Stomach (tissue), 4 donors: ENCODE data around the gene NUTM2D.
"Not testable (repeated sequence)": the region's sequence is repeated elsewhere in the genome, so short reads cannot be mapped to it uniquely, and the experiment has no call there.

Experiments used
- POLR2A ChIP-seq, 4 donors: fragments of 450-650 bp; IDR thresholded peaks; one replicate each; pipeline ENCODE4 v1.6.1; 2016; ENCODE audit warnings: antibody characterized with exemption in 4 of 4, control low read depth in 2 of 4, mild to moderate bottlenecking in 1 of 4, moderate library complexity in 1 of 4
- TF ChIP-seq, protein P1 (sequence below), 7 experiments: fragments of 450-650 bp in 4 of 7; fragments of 200-600 bp in 3 of 7; sonication (generic) in 3 of 7; IDR thresholded peaks; one replicate each; pipeline ENCODE4 v1.5.1; 2016 to 2019; ENCODE audit warnings: antibody characterized with exemption in 7 of 7, control low read depth in 2 of 7, mild to moderate bottlenecking in 1 of 7

DNA sequence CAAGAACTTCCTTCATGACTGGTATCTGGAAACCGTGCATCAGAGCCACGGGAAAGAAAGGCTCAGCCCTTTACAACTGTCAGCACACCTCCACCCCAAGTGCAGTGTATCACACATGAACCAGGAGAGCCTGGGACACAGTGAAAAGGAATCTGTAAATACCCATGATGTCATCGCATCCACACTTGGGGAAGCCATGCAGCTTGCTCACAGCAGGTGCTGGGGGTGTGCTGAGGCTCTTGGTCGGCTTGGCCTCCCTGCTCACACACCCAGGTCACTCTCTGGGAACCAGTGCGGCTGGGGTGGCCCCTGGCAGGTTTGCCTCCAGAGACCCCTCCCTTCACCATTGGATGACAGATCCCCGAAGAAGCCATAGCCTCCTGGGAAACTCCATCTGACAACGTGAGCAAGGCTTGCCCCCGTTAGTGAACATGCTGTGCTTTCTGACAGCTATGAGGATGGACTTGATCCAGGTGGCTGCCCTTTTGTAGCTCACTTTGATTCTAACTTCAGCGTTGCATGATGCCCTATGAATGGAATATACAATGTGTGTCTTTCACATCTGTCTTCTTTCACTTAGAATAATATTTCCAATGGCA, 12.1 kb downstream of the NUTM2D start:
- TF ChIP-seq POLR2A (IDR thresholded peaks at IDR 0.05) = not testable (repeated sequence)
- TF ChIP-seq, protein P1, sequence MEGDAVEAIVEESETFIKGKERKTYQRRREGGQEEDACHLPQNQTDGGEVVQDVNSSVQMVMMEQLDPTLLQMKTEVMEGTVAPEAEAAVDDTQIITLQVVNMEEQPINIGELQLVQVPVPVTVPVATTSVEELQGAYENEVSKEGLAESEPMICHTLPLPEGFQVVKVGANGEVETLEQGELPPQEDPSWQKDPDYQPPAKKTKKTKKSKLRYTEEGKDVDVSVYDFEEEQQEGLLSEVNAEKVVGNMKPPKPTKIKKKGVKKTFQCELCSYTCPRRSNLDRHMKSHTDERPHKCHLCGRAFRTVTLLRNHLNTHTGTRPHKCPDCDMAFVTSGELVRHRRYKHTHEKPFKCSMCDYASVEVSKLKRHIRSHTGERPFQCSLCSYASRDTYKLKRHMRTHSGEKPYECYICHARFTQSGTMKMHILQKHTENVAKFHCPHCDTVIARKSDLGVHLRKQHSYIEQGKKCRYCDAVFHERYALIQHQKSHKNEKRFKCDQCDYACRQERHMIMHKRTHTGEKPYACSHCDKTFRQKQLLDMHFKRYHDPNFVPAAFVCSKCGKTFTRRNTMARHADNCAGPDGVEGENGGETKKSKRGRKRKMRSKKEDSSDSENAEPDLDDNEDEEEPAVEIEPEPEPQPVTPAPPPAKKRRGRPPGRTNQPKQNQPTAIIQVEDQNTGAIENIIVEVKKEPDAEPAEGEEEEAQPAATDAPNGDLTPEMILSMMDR (IDR thresholded peaks at IDR 0.05) = not testable (repeated sequence)
